PC-3 (cell line): ENCODE measurements around the gene IL36G.

Experiments
- CTCF ChIP-seq: fragments of 300-600 bp; sonication (generic); conservative IDR thresholded peaks from 2 replicates; pipeline ENCODE4 v1.5.1; 2017; ENCODE audit warnings: antibody characterized with exemption, low read depth, mild to moderate bottlenecking, low read length
- EZH2 ChIP-seq: fragments of 300-600 bp; sonication (generic); IDR thresholded peaks from one replicate; pipeline ENCODE4 v1.6.1; 2017; ENCODE audit warnings: antibody characterized with exemption, mild to moderate bottlenecking, low read length; ENCODE audit not compliant: unreplicated experiment

- TF ChIP-seq EZH2: no peak
- no peak for TF ChIP-seq CTCF
These were observed 23.4 kb upstream of the IL36G start for GRCh38 chr2:112954364-112954763.
